DND-41 (cell line): ENCODE results near the gene HOXB8.

ENCODE experiments used
- ATAC-seq: fragments of 200-7000 bp; cut with Tn5 transposase; 3 replicates; pipeline ENCODE4 v1.9.1; 2021; ENCODE audit warnings: low read depth; ENCODE audit not compliant: insufficient read depth
- DNase-seq: peaks from one replicate; pipeline ENCODE4 v3.0.0-alpha.2; 2020
- H2AFZ ChIP-seq: 2 replicates; pipeline ENCODE4 v1.6.0; 2012; ENCODE audit warnings: low read depth, low read length
- H3K27ac ChIP-seq: 2 replicates; pipeline ENCODE4 v1.5.1; 2012; ENCODE audit warnings: low read length, inconsistent platforms
- H3K27me3 ChIP-seq: fragments of 200-600 bp; sonication (generic); 2 replicates; pipeline ENCODE4 v1.6.0; 2012; ENCODE audit warnings: low read length, mild to moderate bottlenecking, inconsistent platforms; ENCODE audit not compliant: insufficient read depth, poor library complexity
- H3K36me3 ChIP-seq: 2 replicates; pipeline ENCODE4 v1.5.1; 2012; ENCODE audit warnings: low read length, inconsistent platforms; ENCODE audit not compliant: insufficient read depth
- H3K4me1 ChIP-seq: 2 replicates; pipeline ENCODE4 v1.5.1; 2012; ENCODE audit warnings: mild to moderate bottlenecking, low read length; ENCODE audit not compliant: insufficient read depth
- H3K4me2 ChIP-seq: 2 replicates; pipeline ENCODE4 v1.6.0; 2012; ENCODE audit warnings: mild to moderate bottlenecking, moderate library complexity, low read length, inconsistent platforms; ENCODE audit not compliant: insufficient read depth
- H3K4me3 ChIP-seq, 2 experiments: fragments of 200-600 bp in 1 of 2; shearing (Covaris generic) in 1 of 2; 2 replicates each; pipeline ENCODE4 v1.5.1; 2012 to 2016; ENCODE audit warnings: inconsistent platforms in 2 of 2, low read length in 2 of 2, mild to moderate bottlenecking in 2 of 2, low read depth in 1 of 2, moderate library complexity in 1 of 2
- H3K79me2 ChIP-seq: 2 replicates; pipeline ENCODE4 v1.6.0; 2012; ENCODE audit warnings: low read length, inconsistent platforms; ENCODE audit not compliant: insufficient read depth
- H3K9ac ChIP-seq: 2 replicates; pipeline ENCODE4 v1.6.0; 2012; ENCODE audit warnings: low read depth, mild to moderate bottlenecking, inconsistent platforms, low read length, moderate library complexity
- H3K9me3 ChIP-seq: 2 replicates; pipeline ENCODE4 v1.5.1; 2012; ENCODE audit warnings: low read length, moderate library complexity, mild to moderate bottlenecking, inconsistent platforms; ENCODE audit not compliant: insufficient read depth, severe bottlenecking
- H4K20me1 ChIP-seq: 2 replicates; pipeline ENCODE4 v1.6.0; 2012; ENCODE audit warnings: low read length; ENCODE audit not compliant: insufficient read depth
- CTCF ChIP-seq: IDR thresholded peaks from 2 replicates; pipeline ENCODE4 v1.5.1; 2012; ENCODE audit warnings: borderline replicate concordance, low read length, moderate library complexity, mild to moderate bottlenecking; ENCODE audit not compliant: poor library complexity, severe bottlenecking; ENCODE audit errors: extremely low read depth
- EZH2 ChIP-seq: IDR thresholded peaks from 3 replicates; pipeline ENCODE4 v1.6.1; 2012; ENCODE audit warnings: borderline replicate concordance, low read depth, mild to moderate bottlenecking, moderate library complexity, low read length, inconsistent platforms; ENCODE audit not compliant: severe bottlenecking

HOXB8 gene

DNA sequence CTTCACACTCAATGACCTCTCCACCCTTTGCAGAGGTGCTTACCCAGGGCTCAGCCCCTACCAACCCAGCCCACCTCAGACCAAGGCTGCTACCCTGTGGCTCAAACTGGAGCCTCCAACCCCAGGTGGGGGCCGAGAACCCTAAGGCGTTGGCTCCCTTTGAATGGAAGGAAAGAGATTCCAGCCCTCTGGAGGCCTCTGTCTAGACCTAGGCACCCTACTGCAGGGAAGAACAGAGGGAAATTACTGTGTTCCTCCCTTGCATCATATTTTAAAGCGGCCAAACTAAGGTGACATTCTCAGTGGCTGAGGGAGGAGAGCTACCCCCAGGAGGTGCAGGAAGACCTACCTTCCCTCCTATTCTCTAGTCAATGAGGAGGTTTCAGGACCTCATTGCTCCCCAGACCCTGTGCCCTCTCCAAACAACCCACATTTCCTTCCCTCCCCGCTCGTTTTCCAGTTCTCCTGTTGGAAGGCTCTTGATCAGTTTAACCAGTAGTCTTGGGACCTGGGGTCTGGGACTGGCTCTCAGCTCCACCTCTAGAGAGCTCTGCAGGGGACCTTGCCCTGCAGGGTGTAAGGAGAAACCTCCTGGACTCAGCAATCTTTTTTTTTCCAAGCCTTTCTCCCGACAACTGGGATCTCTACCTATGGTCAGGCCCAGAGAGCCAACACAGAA, 5.5 kb upstream of the HOXB8 start:
- Histone ChIP-seq H3K79me2 (no peaks in the 10 kb centered on the region), H3K27ac (no peak overlapping the region), H3K27me3 (peaks cover 52% of the 10 kb centered on the region), H3K4me1 (no peaks in the 10 kb centered on the region), H2AFZ (no peak overlapping the region), H4K20me1 (peaks cover 6% of the 10 kb centered on the region), H3K36me3 (no peaks in the 10 kb centered on the region), H3K9ac (no peak overlapping the region), H3K9me3 (no peaks in the 10 kb centered on the region), H3K4me2 (no peak overlapping the region), H3K4me3 (no peak overlapping the region)
- ATAC-seq (no peak), DNase-seq (no peak)
- TF ChIP-seq EZH2 (no peak), CTCF (no peak)

- Histone ChIP-seq H3K9me3 (no peaks in the 10 kb centered on the region), H2AFZ (no peak overlapping the region), H3K79me2 (no peaks in the 10 kb centered on the region), H3K4me1 (no peaks in the 10 kb centered on the region), H3K36me3 (no peaks in the 10 kb centered on the region), H3K27ac (no peak overlapping the region), H3K4me3 (no peak overlapping the region), H4K20me1 (peaks cover 6% of the 10 kb centered on the region), H3K9ac (no peak overlapping the region), H3K4me2 (no peak overlapping the region), H3K27me3 (peaks cover 52% of the 10 kb centered on the region)
- no peak for ATAC-seq
- TF ChIP-seq CTCF (no peak), EZH2 (no peak)
- DNase-seq: no peak
Measured at GRCh38 chr17:48619826-48620449, 4.8 kb upstream of the HOXB8 start.

DNA sequence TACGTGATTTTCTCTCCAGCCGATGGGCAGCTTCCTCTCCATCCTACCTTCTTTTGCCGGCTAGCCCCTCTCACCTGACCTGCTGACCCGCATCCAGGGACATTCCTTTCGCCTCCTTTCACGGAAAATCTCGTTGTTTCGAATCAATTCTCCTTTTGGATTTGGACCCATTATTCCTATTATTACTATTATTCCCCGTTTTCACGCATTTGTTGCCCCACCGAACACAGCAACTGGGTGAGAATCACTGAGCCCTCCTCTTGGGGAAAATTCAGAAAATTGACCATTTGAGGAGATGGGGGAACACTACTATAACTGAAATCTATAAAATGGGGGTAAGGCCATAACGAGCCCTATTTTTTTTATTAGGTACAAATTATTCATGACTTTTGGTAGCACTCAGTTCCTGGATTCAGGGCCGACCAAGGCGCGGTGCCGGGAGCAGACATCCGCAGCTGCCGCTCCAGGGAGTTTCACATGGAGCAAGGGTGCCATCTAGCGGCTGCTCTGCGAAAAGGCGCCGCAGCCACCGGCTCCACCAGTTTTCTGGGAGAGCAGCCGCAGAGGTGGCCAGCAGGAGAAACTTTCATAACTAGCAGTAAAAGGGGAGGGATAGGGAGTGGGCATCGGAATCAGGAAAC, 3.3 kb upstream of the HOXB8 start:
- Histone ChIP-seq H3K27me3 (peaks cover 42% of the 10 kb centered on the region), H3K9ac (no peak overlapping the region), H3K4me2 (no peak overlapping the region), H4K20me1 (peaks cover 6% of the 10 kb centered on the region), H3K4me1 (no peaks in the 10 kb centered on the region), H3K4me3 (no peak overlapping the region), H3K36me3 (no peaks in the 10 kb centered on the region), H3K79me2 (no peaks in the 10 kb centered on the region), H3K9me3 (no peaks in the 10 kb centered on the region), H2AFZ (no peak overlapping the region), H3K27ac (no peak overlapping the region)
- DNase-seq: peak; percentile 76
- TF ChIP-seq CTCF (peak; percentile 94), EZH2 (no peak)
- peak; percentile 87 for ATAC-seq
